Right atrium auricular region (tissue), 2 donors: ENCODE data around the gene MARCHF3. TPM values are rescaled to one million over a fixed set of nuclear protein-coding genes. Genes with fewer than 3 reads are reported as not detected.

Source experiments
- DNase-seq: peaks from one replicate; pipeline ENCODE4 v3.0.0-alpha.2; 2019; ENCODE audit warnings: low spot score
- H3K27ac ChIP-seq, 2 donors: fragments of 200-600 bp; sonication (generic); 1 replicate in 1 of 2; 2 replicates in 1 of 2; pipeline ENCODE4 v1.5.1; 2016 to 2019
- H3K27me3 ChIP-seq, 2 donors: fragments of 200-600 bp; sonication (generic); one replicate each; pipeline versions ENCODE4 v1.5.1 to v1.6.0; 2017 to 2019
- H3K36me3 ChIP-seq: fragments of 200-600 bp; sonication (generic); one replicate; pipeline ENCODE4 v1.5.1; 2016
- H3K4me1 ChIP-seq, 2 donors: fragments of 200-600 bp; sonication (generic); one replicate each; pipeline versions ENCODE4 v1.5.1 to v1.6.0; 2017 to 2019
- H3K4me3 ChIP-seq, 2 donors: fragments of 200-600 bp; sonication (generic); 1 replicate in 1 of 2; 2 replicates in 1 of 2; pipeline ENCODE4 v1.5.1; 2017 to 2019; ENCODE audit warnings: mild to moderate bottlenecking in 1 of 2, moderate library complexity in 1 of 2
- H3K9me3 ChIP-seq, 2 donors: fragments of 200-600 bp; sonication (generic); one replicate each; pipeline ENCODE4 v1.5.1; 2019
- total RNA-seq, 2 donors: library from RNA; depleted of rRNA; stranded (reverse); fragments of >200 nt; gene quantifications; one replicate each; pipeline ENCODE4 v1.1.0, GENCODE V29; 2016
- TF ChIP-seq, protein P1 (sequence below), 2 donors: fragments of 200-600 bp; sonication (generic); IDR thresholded peaks; one replicate each; pipeline ENCODE4 v1.5.1; 2019; ENCODE audit warnings: antibody characterized with exemption in 2 of 2

Gene MARCHF3
- total RNA-seq, 2 donors from 2014 or later, result 14.5 to 19.7 TPM

- H3K36me3 ChIP-seq, result no peaks in the 10 kb centered on the region
- no peak for DNase-seq
- H3K9me3 ChIP-seq, result no peaks in the 10 kb centered on the region
- TF ChIP-seq, protein P1, sequence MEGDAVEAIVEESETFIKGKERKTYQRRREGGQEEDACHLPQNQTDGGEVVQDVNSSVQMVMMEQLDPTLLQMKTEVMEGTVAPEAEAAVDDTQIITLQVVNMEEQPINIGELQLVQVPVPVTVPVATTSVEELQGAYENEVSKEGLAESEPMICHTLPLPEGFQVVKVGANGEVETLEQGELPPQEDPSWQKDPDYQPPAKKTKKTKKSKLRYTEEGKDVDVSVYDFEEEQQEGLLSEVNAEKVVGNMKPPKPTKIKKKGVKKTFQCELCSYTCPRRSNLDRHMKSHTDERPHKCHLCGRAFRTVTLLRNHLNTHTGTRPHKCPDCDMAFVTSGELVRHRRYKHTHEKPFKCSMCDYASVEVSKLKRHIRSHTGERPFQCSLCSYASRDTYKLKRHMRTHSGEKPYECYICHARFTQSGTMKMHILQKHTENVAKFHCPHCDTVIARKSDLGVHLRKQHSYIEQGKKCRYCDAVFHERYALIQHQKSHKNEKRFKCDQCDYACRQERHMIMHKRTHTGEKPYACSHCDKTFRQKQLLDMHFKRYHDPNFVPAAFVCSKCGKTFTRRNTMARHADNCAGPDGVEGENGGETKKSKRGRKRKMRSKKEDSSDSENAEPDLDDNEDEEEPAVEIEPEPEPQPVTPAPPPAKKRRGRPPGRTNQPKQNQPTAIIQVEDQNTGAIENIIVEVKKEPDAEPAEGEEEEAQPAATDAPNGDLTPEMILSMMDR (IDR thresholded peaks at IDR 0.05), result peak; percentile 41 to 70
- no peaks in the 10 kb centered on the region for H3K27me3 ChIP-seq
- no peak overlapping the region for H3K27ac ChIP-seq
- no peaks in the 10 kb centered on the region for H3K4me1 ChIP-seq
- H3K4me3 ChIP-seq, result no peak overlapping the region
Measured at GRCh38 chr5:126837906-126838539, 192.3 kb downstream of the MARCHF3 start.

GRCh38 chr5:126837242-126837641 lies 193.1 kb downstream of the MARCHF3 start:
- Histone ChIP-seq H3K36me3 (no peaks in the 10 kb centered on the region), H3K27ac (no peak overlapping the region), H3K4me3 (no peak overlapping the region), H3K27me3 (no peaks in the 10 kb centered on the region), H3K9me3 (no peaks in the 10 kb centered on the region), H3K4me1 (no peaks in the 10 kb centered on the region)
- DNase-seq, result no peak
- TF ChIP-seq, protein P1 (IDR thresholded peaks at IDR 0.05), result no peak

DNA sequence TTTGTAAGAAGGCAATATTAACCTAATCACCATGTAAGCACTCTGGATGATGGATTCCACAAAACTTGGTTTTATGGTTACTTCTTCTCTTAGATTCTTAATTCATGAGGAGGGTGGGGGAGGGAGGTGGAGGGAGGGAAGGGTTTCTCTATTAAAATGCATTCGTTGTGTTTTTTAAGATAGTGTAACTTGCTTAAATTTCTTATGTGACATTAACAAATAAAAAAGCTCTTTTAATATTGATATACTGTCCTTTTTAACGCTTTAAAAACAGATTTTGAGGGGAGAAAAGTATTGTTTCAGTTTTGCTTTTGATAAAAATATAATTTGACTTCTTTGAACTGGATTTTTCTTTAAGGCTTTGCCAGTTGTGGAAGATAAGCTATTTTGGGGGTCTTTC lies 193.6 kb downstream of the MARCHF3 start:
- Histone ChIP-seq H3K36me3 (no peaks in the 10 kb centered on the region), H3K27me3 (no peaks in the 10 kb centered on the region), H3K4me1 (no peaks in the 10 kb centered on the region), H3K9me3 (no peaks in the 10 kb centered on the region), H3K4me3 (no peak overlapping the region), H3K27ac (no peak overlapping the region)
- no peak for DNase-seq
- TF ChIP-seq, protein P1 (IDR thresholded peaks at IDR 0.05), result no peak

DNA sequence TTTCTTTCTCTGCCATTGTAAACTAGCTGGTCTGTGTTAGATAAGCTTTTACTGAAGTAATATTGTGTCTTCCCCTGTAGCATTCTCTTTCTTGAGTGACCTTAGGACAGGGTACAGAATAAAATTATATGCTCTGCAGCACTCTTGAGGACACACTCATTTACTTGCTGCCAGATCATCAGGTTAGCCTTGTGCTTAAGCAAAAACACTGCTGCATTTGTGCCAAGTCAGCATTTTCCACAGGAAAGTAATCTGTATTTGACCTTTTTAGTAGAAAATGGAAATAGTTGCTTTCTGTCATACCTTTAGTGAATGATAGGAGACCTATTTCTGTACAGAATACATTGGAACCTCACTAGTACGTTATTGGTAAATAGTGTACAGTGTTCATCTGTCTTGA lies 199.2 kb downstream of the MARCHF3 start:
- H3K36me3 ChIP-seq, result no peaks in the 10 kb centered on the region
- DNase-seq, result no peak
- no peaks in the 10 kb centered on the region for H3K27me3 ChIP-seq
- H3K4me1 ChIP-seq, result no peaks in the 10 kb centered on the region
- H3K27ac ChIP-seq, result no peak overlapping the region
- H3K4me3 ChIP-seq, result no peak overlapping the region
- TF ChIP-seq, protein P1 (IDR thresholded peaks at IDR 0.05), result no peak
- H3K9me3 ChIP-seq, result no peaks in the 10 kb centered on the region

DNA sequence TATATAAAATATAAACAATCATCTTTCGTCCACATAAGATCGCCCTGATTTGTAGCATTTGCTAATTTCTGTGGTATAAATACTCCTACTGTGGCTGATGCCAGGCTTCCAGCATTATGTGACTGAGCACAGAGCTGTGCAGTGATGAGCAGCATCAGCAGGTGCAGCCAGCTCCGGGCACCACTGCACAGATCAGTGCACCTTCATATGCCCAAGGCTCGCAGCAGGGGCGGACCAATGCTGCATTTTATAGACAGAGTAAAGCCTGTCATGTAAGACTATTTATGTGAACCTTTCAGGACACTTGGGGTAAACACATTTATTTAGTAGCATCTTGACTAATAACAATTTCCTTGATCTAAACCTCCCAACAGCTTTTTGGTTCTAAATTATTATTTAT lies 200.3 kb downstream of the MARCHF3 start:
- no peaks in the 10 kb centered on the region for H3K27me3 ChIP-seq
- no peaks in the 10 kb centered on the region for H3K36me3 ChIP-seq
- TF ChIP-seq, protein P1 (IDR thresholded peaks at IDR 0.05), result no peak
- no peak overlapping the region for H3K27ac ChIP-seq
- no peaks in the 10 kb centered on the region for H3K9me3 ChIP-seq
- H3K4me3 ChIP-seq, result no peak overlapping the region
- DNase-seq, result no peak
- H3K4me1 ChIP-seq, result no peaks in the 10 kb centered on the region

GRCh38 chr5:126829098-126829497 lies 201.3 kb downstream of the MARCHF3 start:
- H3K36me3 ChIP-seq, result no peaks in the 10 kb centered on the region

More at GRCh38 chr5:126829098-126829497, 201.3 kb downstream of the MARCHF3 start:
- Histone ChIP-seq H3K4me3 (no peak overlapping the region), H3K4me1 (no peaks in the 10 kb centered on the region), H3K27me3 (no peaks in the 10 kb centered on the region), H3K27ac (no peak overlapping the region), H3K9me3 (no peaks in the 10 kb centered on the region)
- TF ChIP-seq, protein P1 (IDR thresholded peaks at IDR 0.05), result no peak
- DNase-seq, result no peak
